Uterus (tissue), 2 donors: ENCODE results near the gene PTPRF.

ENCODE experiments used
- POLR2A ChIP-seq, 2 donors: fragments of 450-650 bp; IDR thresholded peaks; one replicate each; pipeline ENCODE4 v1.6.1; 2016; ENCODE audit warnings: antibody characterized with exemption in 2 of 2, mild to moderate bottlenecking in 1 of 2, moderate library complexity in 1 of 2
- TF ChIP-seq, protein P1 (sequence below), 4 experiments: fragments of 200-600 bp in 2 of 4; fragments of 450-650 bp in 2 of 4; sonication (generic) in 2 of 4; IDR thresholded peaks; one replicate each; pipeline ENCODE4 v1.5.1; 2016 to 2019; ENCODE audit warnings: antibody characterized with exemption in 4 of 4, mild to moderate bottlenecking in 2 of 4, moderate library complexity in 1 of 4

DNA sequence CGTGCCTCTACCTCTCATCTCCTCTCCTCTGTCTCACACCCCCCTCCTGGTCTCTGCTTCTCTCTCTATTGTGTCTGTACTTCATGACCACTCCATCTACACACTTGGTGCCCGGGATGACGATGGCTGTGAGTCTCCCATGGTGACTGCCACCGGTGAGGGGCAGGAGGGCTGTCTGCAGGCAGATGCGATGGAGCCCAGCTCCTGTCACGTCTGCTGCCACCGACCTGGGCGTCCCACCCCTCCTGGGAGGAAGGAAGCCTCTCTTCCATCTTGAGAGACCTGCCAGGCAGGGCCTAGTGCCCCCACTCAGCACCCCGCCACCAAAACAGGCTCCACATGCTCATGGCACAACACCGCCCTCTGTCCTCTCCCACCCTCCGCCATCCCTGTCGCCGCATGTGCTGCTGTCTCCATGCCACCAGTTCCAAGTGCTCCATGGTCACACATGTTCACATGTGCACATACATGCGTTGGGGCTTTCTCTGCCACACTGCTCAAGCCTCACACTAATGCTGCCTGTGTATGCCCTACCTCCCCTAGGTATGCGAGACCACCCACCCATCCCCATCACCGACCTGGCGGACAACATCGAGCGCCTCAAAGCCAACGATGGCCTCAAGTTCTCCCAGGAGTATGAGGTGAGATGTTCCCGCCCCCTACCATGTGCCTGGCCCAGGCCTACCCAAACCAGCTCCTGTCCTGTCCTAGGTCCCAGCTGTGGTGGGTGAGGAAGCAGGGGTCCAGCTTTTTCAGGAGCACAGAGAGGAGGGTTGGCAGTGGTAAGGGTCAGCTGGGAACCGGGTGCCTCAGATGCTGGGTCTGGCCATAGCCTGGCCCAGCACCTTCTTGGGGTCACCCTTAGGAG lies 82.6 kb downstream of the PTPRF start:
- TF ChIP-seq, protein P1, sequence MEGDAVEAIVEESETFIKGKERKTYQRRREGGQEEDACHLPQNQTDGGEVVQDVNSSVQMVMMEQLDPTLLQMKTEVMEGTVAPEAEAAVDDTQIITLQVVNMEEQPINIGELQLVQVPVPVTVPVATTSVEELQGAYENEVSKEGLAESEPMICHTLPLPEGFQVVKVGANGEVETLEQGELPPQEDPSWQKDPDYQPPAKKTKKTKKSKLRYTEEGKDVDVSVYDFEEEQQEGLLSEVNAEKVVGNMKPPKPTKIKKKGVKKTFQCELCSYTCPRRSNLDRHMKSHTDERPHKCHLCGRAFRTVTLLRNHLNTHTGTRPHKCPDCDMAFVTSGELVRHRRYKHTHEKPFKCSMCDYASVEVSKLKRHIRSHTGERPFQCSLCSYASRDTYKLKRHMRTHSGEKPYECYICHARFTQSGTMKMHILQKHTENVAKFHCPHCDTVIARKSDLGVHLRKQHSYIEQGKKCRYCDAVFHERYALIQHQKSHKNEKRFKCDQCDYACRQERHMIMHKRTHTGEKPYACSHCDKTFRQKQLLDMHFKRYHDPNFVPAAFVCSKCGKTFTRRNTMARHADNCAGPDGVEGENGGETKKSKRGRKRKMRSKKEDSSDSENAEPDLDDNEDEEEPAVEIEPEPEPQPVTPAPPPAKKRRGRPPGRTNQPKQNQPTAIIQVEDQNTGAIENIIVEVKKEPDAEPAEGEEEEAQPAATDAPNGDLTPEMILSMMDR (IDR thresholded peaks at IDR 0.05): no peak
- TF ChIP-seq POLR2A (IDR thresholded peaks at IDR 0.05): no peak
